ENCODE data around the gene GOLGA6L25. TPM values are rescaled to one million over a fixed set of nuclear protein-coding genes. Genes with fewer than 3 reads are reported as not detected.
"Not testable (repeated sequence)": the region's sequence is repeated elsewhere in the genome, so short reads cannot be mapped to it uniquely, and the experiment has no call there.

GOLGA6L25 gene
- total RNA-seq, 1 donor from 2014 or later = not detected

DNA sequence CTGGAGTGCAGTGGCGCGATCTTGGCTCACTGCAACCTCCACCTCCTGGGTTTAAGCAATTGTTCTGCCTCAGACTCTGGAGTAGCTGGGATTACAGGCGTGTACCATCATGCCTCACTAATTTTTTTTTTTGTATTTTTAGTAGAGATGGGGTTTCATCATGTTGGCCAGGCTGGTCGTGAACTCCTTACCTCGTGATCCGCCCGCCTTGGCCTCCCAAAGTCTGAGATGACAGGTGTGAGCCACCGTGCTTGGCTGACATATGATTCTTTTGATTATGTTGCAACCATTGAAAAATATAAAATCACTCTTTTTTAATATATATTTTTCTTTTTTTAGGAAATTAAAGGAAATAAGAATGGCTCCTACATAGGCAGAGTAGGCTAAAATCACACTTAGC is 44.8 kb downstream of the GOLGA6L25 start:
- H3K27me3 Mint-ChIP-seq; H3K9me3 Mint-ChIP-seq; CTCF ChIA-PET; intact Hi-C loops (cut with micrococcal nuclease); H3K27ac Mint-ChIP-seq; DNase-seq; H3K4me3 Mint-ChIP-seq; POLR2A ChIA-PET; H3K36me3 Mint-ChIP-seq (ENCODE audit: low read depth); H3K4me1 Mint-ChIP-seq; ATAC-seq (ENCODE audit: low read depth): not testable (repeated sequence)

DNA sequence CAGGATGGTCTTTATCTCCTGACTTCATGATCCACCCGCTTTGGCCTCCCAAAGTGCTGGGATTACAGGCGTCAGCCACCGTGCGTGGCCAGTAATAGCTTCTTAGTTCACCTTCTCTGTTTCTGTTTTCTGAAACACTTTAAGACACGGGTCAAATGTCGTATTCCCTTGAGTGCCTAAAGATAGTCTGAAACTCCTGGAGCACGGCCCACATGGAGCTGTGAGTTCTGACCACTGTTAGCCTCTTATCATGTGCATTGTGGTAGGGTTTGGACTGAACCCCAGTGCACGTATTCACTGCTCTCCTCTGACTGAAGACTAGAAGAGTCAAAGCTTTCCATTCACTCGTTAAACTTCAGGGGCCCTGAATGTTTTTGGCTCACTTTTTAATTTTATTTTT is 48.8 kb downstream of the GOLGA6L25 start:
- H3K27me3 Mint-ChIP-seq; DNase-seq; H3K36me3 Mint-ChIP-seq (ENCODE audit: low read depth); H3K4me1 Mint-ChIP-seq; ATAC-seq (ENCODE audit: low read depth); H3K4me3 Mint-ChIP-seq; H3K9me3 Mint-ChIP-seq; POLR2A ChIA-PET; intact Hi-C loops (cut with micrococcal nuclease); CTCF ChIA-PET; H3K27ac Mint-ChIP-seq: not testable (repeated sequence)

Other genes starting within 250 kb of the GOLGA6L25 start
- gene HERC2, start 231.4 kb upstream of the GOLGA6L25 start, total RNA-seq = 45.7 and 49.1 TPM in 2 replicates
- gene GOLGA6L24, start 195.5 kb upstream of the GOLGA6L25 start, total RNA-seq = not detected in 2 replicates
- gene GOLGA8F, start 174.9 kb upstream of the GOLGA6L25 start, total RNA-seq = not detected in 2 replicates
- not detected in 2 replicates for gene GOLGA8G, start 20.6 kb upstream of the GOLGA6L25 start, total RNA-seq
- 0.78 TPM in 1 of 2 replicates, not detected in the other for gene GOLGA8M, start 158.9 kb downstream of the GOLGA6L25 start, total RNA-seq